Liver (tissue), 3 donors: Measurements from ENCODE around the gene TCF19.
"Not testable (repeated sequence)": the region's sequence is repeated elsewhere in the genome, so short reads cannot be mapped to it uniquely, and the experiment has no call there.

Experiments
- EGR1 ChIP-seq, 2 donors: IDR thresholded peaks; 2 replicates each; pipeline ENCODE4 v1.6.1; 2016 to 2018; ENCODE audit warnings: antibody characterized with exemption in 2 of 2, low read depth in 2 of 2
- JUND ChIP-seq, 2 donors: IDR thresholded peaks; 2 replicates each; pipeline ENCODE4 v1.6.1; 2016; ENCODE audit warnings: antibody characterized with exemption in 2 of 2
- NR2F2 ChIP-seq: IDR thresholded peaks from 2 replicates; pipeline ENCODE4 v1.6.1; 2016; ENCODE audit warnings: antibody characterized with exemption
- TAF1 ChIP-seq: conservative IDR thresholded peaks from 2 replicates; pipeline ENCODE4 v1.6.1; 2016; ENCODE audit warnings: antibody characterized with exemption, mild to moderate bottlenecking
- TF ChIP-seq, protein P1 (sequence below): fragments of 150-350 bp; IDR thresholded peaks from 2 replicates; pipeline ENCODE4 v1.5.1; 2017; ENCODE audit warnings: improper control_type of control experiment, low read depth, low read length; ENCODE audit not compliant: missing input control
- donor health status: healthy.
- donor health status: healthy.

DNA sequence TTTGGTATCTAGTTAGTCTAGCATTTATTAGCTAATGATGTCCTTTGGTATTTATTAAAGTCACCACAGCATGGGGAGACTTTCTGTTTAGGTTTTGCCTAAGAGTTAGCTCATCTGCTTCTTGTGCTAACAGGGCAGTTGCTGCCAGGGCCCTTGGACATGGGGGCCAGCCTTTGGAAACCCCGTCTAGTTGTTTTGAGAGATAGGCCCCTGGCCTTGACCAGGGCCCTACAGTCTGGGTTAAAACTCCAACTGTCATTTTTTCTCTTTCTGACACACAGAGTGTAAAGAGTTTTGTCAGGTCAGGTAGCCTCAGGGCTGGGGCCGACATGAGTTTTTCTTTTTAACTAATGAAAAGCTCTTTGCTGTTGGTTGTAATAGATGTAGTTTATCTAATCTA is 24.9 kb downstream of the TCF19 start:
- not testable (repeated sequence) for TF ChIP-seq TAF1; JUND (IDR thresholded peaks at IDR 0.05); NR2F2; EGR1 (IDR thresholded peaks at IDR 0.05; ENCODE audit: low read depth in 2 of 2)
- TF ChIP-seq, protein P1, sequence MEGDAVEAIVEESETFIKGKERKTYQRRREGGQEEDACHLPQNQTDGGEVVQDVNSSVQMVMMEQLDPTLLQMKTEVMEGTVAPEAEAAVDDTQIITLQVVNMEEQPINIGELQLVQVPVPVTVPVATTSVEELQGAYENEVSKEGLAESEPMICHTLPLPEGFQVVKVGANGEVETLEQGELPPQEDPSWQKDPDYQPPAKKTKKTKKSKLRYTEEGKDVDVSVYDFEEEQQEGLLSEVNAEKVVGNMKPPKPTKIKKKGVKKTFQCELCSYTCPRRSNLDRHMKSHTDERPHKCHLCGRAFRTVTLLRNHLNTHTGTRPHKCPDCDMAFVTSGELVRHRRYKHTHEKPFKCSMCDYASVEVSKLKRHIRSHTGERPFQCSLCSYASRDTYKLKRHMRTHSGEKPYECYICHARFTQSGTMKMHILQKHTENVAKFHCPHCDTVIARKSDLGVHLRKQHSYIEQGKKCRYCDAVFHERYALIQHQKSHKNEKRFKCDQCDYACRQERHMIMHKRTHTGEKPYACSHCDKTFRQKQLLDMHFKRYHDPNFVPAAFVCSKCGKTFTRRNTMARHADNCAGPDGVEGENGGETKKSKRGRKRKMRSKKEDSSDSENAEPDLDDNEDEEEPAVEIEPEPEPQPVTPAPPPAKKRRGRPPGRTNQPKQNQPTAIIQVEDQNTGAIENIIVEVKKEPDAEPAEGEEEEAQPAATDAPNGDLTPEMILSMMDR, result not testable (repeated sequence)
